K562 (cell line): ENCODE results near the gene IQCN. TPM values are rescaled to one million over a fixed set of nuclear protein-coding genes. Genes with fewer than 3 reads are reported as not detected.
A peak's percentile ranks its signal among the peaks of the same experiment; 100 is the strongest.

Experiments
- EGR1 ChIP-seq: fragments of 450-650 bp; conservative IDR thresholded peaks from 2 replicates; pipeline ENCODE4 v1.6.1; 2017; ENCODE audit warnings: mild to moderate bottlenecking
- FOXA3 ChIP-seq, 2 experiments: fragments of 450-650 bp in 1 of 2; sonication (generic) in 1 of 2; formaldehyde crosslinking; IDR thresholded peaks in 1 of 2; conservative IDR thresholded peaks in 1 of 2; 2 replicates each; pipeline versions ENCODE4 v1.4.0 to v1.8.0; 2020 to 2022; ENCODE audit warnings: mild to moderate bottlenecking in 2 of 2, missing genetic modification reagents in 1 of 2
- JUND ChIP-seq, 2 experiments: IDR thresholded peaks; 2 replicates in 1 of 2; 3 replicates in 1 of 2; pipeline ENCODE4 v1.6.1; 2011; ENCODE audit warnings: borderline replicate concordance in 2 of 2, low read depth in 2 of 2, low read length in 2 of 2, improper control_type of control experiment in 1 of 2, missing biosample characterization in 1 of 2, missing genetic modification characterization in 1 of 2, missing genetic modification reagents in 1 of 2
- KAT2B ChIP-seq: IDR thresholded peaks from one replicate; pipeline ENCODE4 v1.6.1; 2012; ENCODE audit warnings: low read depth, mild to moderate bottlenecking, control low read depth, inconsistent platforms, low read length, moderate library complexity
- KLF6 ChIP-seq: fragments of 250-450 bp; sonication (Bioruptor Pico); IDR thresholded peaks from 2 replicates; pipeline ENCODE4 v1.4.0; 2020; ENCODE audit warnings: mild to moderate bottlenecking, moderate library complexity, borderline replicate concordance
- NFATC3 ChIP-seq: fragments of 450-650 bp; IDR thresholded peaks from 2 replicates; pipeline ENCODE4 v1.6.1; 2017; ENCODE audit warnings: mild to moderate bottlenecking
- TAF1 ChIP-seq: IDR thresholded peaks from 2 replicates; pipeline ENCODE4 v1.6.1; 2011; ENCODE audit warnings: mild to moderate bottlenecking, low read length, moderate library complexity; ENCODE audit not compliant: insufficient read depth, control insufficient read depth, severe bottlenecking; ENCODE audit errors: extremely low read depth
- TCFL5 ChIP-seq: fragments of 250-450 bp; sonication (Bioruptor Pico); conservative IDR thresholded peaks from 2 replicates; pipeline ENCODE4 v1.6.1; 2021; ENCODE audit warnings: mild to moderate bottlenecking, moderate library complexity, matching md5 sums
- U2AF2 ChIP-seq: fragments of 200-400 bp; formaldehyde crosslinking; optimal IDR thresholded peaks from 2 replicates; pipeline ENCODE3; 2017; ENCODE audit warnings: low read depth, mild to moderate bottlenecking, low read length
- YY1 ChIP-seq, 3 experiments: IDR thresholded peaks; 2 replicates each; pipeline ENCODE4 v1.6.1; 2011; ENCODE audit warnings: low read length in 2 of 3, mild to moderate bottlenecking in 2 of 3, moderate library complexity in 2 of 3, borderline replicate concordance in 1 of 3, control low read depth in 1 of 3, low read depth in 1 of 3; ENCODE audit not compliant: insufficient read depth in 3 of 3, insufficient replicate concordance in 2 of 3, control insufficient read depth in 1 of 3, insufficient read length in 1 of 3; ENCODE audit errors: extremely low read depth in 1 of 3
- ZNF436 ChIP-seq: fragments of 250-450, 450-650 bp; sonication (Bioruptor Pico); formaldehyde crosslinking; IDR thresholded peaks from 2 replicates; pipeline ENCODE4 v1.7.0; 2020; ENCODE audit warnings: mild to moderate bottlenecking
- polyA plus RNA-seq, 8 experiments: library from polyadenylated mRNA; depleted of rRNA in 4 of 8; stranded (reverse) in 5 of 8; unstranded in 3 of 8; fragments of >200 nt; fragmentation: Nextera tagmentation in 2 of 8; fragmentation: Illumina TruSeq in 1 of 8; extraction: Ambion mirVana in 2 of 8; extraction: Trizol in 1 of 8; gene quantifications; 2 replicates each; pipeline versions ENCODE4 v1.2.1 to v1.2.3, GENCODE V29; 2011 to 2014; ENCODE audit warnings: inconsistent platforms in 1 of 8, missing spikeins in 1 of 8
- total RNA-seq, 7 experiments: library from RNA; depleted of rRNA in 6 of 7; stranded (reverse); fragments of >200 nt in 6 of 7; fragmentation: Illumina TruSeq in 2 of 7; extraction: Trizol in 2 of 7; gene quantifications; 2 replicates each; pipeline versions ENCODE4 v1.2.1 to v1.2.3, GENCODE V29; 2011 to 2021; ENCODE audit warnings: low replicate concordance in 1 of 7
- TF ChIP-seq, protein P1 (sequence below), 2 experiments: fragments of 450-650 bp; IDR thresholded peaks; 2 replicates each; pipeline ENCODE4 v1.6.1; 2018; ENCODE audit warnings: mild to moderate bottlenecking in 2 of 2, low read depth in 1 of 2; ENCODE audit not compliant: partially characterized antibody in 2 of 2
- TF ChIP-seq, protein P2 (sequence below): IDR thresholded peaks from 3 replicates; pipeline ENCODE4 v1.6.1; 2011; ENCODE audit warnings: borderline replicate concordance, mild to moderate bottlenecking; ENCODE audit not compliant: insufficient read length, insufficient read depth
- TF ChIP-seq, protein P3 (sequence below): fragments of 450-650 bp; IDR thresholded peaks from 2 replicates; pipeline ENCODE4 v1.6.1; 2016
- TF ChIP-seq, protein P4 (sequence below): fragments of 250-450 bp; sonication (Bioruptor Pico); IDR thresholded peaks from 2 replicates; pipeline ENCODE4 v1.8.0; 2022; ENCODE audit warnings: inconsistent platforms, mild to moderate bottlenecking, moderate library complexity, borderline replicate concordance

The IQCN gene
- total and polyA plus RNA-seq, 9 of the 15 experiments (the other 6 are each of a cell fraction or from before 2014, with no cell fraction given): 0.01 to 0.07 (median 0.04) TPM; not detected in 3

DNA sequence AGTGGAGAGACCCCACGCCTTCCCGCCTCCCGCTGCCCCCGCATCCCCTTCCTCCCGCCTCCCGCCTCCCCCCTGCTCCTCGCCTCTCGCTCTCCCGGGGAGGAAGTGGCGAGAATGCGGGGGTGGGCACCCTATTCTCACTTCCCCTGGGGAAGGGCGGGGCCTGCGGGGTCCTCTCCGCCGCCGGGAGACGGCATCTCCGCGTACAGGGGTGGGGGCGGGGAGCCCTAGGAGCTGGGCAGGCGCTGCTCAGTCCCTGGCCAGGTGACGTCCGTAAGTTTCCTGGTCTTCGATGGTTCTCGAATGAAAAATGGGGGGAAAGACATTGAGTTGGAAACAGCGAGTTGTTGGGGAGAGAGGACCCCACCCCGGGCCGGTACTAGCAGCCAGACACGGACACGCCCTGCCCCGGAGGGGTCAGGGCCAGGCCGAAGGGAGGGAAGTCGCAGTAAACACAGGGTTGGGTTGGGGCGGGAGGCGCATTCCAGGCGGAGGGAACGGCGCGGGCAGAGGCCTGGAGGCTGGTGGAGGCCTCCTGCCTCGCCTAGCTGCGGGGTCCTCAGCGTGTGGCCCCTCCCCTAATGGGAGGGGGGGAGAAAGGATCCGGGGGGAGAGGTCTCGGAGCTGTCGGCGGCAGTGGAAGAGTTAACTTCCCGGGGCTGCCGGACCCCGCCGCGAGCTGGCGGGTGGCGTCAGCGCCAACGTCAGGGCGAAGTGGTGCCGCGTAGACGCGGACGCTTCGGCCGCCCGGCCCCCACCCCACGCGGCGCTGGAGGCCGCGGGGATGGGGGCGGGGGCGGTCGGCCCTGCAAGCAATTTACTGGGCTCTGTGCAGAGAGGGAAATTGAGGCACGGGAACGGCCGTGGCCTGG, 17.6 kb upstream of the IQCN start (continued):
- TF ChIP-seq, protein P1, sequence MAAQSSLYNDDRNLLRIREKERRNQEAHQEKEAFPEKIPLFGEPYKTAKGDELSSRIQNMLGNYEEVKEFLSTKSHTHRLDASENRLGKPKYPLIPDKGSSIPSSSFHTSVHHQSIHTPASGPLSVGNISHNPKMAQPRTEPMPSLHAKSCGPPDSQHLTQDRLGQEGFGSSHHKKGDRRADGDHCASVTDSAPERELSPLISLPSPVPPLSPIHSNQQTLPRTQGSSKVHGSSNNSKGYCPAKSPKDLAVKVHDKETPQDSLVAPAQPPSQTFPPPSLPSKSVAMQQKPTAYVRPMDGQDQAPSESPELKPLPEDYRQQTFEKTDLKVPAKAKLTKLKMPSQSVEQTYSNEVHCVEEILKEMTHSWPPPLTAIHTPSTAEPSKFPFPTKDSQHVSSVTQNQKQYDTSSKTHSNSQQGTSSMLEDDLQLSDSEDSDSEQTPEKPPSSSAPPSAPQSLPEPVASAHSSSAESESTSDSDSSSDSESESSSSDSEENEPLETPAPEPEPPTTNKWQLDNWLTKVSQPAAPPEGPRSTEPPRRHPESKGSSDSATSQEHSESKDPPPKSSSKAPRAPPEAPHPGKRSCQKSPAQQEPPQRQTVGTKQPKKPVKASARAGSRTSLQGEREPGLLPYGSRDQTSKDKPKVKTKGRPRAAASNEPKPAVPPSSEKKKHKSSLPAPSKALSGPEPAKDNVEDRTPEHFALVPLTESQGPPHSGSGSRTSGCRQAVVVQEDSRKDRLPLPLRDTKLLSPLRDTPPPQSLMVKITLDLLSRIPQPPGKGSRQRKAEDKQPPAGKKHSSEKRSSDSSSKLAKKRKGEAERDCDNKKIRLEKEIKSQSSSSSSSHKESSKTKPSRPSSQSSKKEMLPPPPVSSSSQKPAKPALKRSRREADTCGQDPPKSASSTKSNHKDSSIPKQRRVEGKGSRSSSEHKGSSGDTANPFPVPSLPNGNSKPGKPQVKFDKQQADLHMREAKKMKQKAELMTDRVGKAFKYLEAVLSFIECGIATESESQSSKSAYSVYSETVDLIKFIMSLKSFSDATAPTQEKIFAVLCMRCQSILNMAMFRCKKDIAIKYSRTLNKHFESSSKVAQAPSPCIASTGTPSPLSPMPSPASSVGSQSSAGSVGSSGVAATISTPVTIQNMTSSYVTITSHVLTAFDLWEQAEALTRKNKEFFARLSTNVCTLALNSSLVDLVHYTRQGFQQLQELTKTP (IDR thresholded peaks at IDR 0.05; ENCODE audit: low read depth in 1 of 2, partially characterized antibody in 2 of 2): peak; percentile 46 to 74
- TF ChIP-seq KAT2B (no peak), TAF1 (peak; percentile 77), KLF6 (peak; percentile 82), TCFL5 (CRISPR knock-in tag) (no peak), ZNF436 (CRISPR knock-in tag) (no peak), YY1 (IDR thresholded peaks at IDR 0.05; ENCODE audit: borderline replicate concordance in 1 of 3, control insufficient read depth in 1 of 3, extremely low read depth in 1 of 3, insufficient read depth in 3 of 3, insufficient read length in 1 of 3, insufficient replicate concordance in 2 of 3, low read depth in 1 of 3, low read length in 2 of 3) (peak in 1 of 3 experiments; percentile 10), JUND (IDR thresholded peaks at IDR 0.05; ENCODE audit: borderline replicate concordance, low read depth, low read length) (peak; percentile 26), JUND (tag; IDR thresholded peaks at IDR 0.05; ENCODE audit: borderline replicate concordance, low read depth, low read length) (no peak), EGR1 (peak; percentile 99), U2AF2 (no peak), NFATC3 (no peak), FOXA3 (CRISPR knock-in tag; conservative IDR thresholded peaks at IDR 0.05 in 1 of 2, IDR thresholded peaks at IDR 0.05 in 1 of 2) (no peak)
- TF ChIP-seq, protein P2, sequence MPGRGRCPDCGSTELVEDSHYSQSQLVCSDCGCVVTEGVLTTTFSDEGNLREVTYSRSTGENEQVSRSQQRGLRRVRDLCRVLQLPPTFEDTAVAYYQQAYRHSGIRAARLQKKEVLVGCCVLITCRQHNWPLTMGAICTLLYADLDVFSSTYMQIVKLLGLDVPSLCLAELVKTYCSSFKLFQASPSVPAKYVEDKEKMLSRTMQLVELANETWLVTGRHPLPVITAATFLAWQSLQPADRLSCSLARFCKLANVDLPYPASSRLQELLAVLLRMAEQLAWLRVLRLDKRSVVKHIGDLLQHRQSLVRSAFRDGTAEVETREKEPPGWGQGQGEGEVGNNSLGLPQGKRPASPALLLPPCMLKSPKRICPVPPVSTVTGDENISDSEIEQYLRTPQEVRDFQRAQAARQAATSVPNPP: no peak
- TF ChIP-seq, protein P3, sequence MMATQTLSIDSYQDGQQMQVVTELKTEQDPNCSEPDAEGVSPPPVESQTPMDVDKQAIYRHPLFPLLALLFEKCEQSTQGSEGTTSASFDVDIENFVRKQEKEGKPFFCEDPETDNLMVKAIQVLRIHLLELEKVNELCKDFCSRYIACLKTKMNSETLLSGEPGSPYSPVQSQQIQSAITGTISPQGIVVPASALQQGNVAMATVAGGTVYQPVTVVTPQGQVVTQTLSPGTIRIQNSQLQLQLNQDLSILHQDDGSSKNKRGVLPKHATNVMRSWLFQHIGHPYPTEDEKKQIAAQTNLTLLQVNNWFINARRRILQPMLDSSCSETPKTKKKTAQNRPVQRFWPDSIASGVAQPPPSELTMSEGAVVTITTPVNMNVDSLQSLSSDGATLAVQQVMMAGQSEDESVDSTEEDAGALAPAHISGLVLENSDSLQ: no peak
- TF ChIP-seq, protein P4, sequence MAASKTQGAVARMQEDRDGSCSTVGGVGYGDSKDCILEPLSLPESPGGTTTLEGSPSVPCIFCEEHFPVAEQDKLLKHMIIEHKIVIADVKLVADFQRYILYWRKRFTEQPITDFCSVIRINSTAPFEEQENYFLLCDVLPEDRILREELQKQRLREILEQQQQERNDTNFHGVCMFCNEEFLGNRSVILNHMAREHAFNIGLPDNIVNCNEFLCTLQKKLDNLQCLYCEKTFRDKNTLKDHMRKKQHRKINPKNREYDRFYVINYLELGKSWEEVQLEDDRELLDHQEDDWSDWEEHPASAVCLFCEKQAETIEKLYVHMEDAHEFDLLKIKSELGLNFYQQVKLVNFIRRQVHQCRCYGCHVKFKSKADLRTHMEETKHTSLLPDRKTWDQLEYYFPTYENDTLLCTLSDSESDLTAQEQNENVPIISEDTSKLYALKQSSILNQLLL: no peak
